HG02642 (cell line): ENCODE data around the gene IFRD2.
A peak's percentile ranks its signal among the peaks of the same experiment; 100 is the strongest.
"Not testable (repeated sequence)": the region's sequence is repeated elsewhere in the genome, so short reads cannot be mapped to it uniquely, and the experiment has no call there.

Experiments
- ATAC-seq: cut with Tn5 transposase; IDR thresholded peaks from one replicate; pipeline ENCODE4 v1.9.1; 2021; ENCODE audit warnings: mild to moderate bottlenecking; ENCODE audit not compliant: unreplicated experiment, poor library complexity

Gene IFRD2

DNA sequence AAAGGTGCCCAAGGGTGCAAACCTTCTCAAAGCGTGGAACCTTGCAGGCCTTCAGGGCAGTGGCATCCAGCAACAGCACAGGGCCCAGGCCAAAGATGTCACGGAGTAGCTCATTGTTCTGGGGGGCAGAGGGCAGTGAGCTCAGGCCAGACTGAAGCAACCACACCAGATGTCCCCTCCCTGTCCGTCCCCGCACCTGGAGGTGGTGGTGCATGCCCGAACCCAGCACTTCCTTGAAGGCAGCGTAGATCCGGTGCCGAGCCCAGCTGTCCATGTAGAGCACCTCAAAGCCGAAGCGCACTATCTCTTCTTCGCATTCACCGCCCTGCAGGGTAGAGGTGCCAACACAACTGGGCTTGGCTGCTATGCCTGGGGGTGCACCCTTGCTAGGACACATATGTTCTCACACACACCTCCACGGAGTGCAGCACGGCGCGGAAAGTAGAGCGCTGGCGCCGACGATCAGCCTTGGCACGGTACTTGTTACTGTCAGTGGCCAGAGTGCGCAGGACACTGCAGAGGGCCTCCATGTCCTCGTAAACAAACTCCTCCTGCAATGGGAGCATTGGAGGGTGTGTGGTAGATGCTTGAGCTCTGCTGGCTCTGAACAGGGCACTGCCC lies 3.7 kb downstream of the IFRD2 start:
- ATAC-seq: no peak

DNA sequence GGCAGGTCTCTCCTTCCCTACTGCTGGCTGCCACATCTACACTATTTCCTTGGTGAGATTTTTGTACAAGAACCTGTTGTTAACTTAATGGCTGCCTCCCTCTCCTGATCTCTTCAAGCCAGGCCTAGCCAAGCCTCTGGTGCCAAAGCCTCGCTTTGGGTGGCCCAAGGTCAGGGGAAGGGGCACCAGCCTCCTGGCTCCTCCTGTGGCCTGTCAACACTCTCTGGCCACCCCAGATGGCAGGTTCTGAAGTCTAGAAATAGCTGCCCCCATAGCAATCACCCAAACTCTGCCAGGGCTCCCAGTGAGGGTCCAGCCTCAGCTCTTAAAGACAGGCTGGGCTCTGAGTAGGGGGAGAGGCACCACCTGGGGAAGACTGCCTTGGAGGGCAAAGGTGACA lies 5.0 kb downstream of the IFRD2 start:
- no peak for ATAC-seq

DNA sequence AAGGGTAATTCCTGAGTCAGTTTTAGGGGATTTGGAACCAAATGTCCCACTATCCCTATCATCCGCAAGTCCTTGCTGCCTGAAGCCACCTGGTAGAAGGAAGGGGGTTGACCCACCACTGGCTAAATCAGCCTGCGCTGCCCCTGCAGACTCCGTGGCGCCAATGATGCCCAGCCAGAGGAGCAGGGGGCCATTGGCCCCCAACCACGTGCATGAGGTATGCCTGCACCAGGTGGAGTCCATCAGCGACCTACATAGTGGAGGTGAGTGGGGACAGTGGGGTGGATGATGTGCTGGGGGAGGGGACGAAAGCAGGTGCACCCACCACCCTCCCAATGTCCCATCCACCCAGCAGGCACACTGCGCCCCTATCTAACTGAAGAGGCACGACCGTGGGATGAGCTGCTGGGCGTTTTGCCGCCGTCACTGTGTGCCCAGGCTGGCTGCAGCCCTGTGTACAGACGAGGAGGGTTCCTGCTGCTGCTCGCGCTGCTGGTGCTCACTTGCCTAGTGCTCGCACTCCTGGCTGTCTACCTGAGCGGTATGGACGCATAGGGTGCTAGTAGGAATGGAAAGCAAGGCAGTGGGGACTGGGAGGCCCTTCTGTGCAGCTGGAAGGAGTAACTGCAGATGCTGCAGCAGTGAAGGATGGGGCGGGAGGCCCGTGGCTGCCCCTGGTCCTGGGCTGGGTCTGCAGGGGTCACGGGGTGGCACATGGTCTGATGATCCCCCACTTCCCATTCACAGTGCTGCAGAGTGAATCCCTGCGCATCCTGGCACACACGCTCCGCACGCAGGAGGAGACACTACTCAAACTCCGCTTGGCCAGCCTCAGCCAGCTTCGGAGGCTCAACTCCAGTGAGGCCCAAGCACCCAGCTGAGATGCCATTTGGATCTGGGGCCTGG lies 5.7 kb downstream of the IFRD2 start:
- ATAC-seq: no peak

DNA sequence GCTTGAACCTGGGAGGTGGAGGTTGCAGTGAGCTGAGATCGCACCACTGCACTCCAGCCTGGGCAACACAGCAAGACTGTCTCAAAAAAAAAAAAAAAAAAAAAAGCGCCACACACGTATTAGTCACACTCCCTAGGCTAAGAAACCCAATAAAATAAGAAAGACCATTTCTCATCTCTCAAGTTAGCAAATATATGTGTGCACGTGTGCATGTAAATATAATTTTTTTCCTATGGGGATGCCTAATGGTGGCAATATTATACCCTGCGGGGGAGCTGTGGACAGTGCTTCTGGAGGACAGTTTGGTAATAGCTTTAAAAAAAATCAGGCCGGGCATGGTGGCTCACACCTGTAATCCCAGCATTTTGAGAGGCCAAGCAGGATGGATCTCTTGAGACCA lies 8.1 kb downstream of the IFRD2 start:
- not testable (repeated sequence) for ATAC-seq

- no peak for ATAC-seq
Observed at GRCh38 chr3:50279255-50280016, 12.8 kb downstream of the IFRD2 start.

- ATAC-seq: no peak
Observed at GRCh38 chr3:50278880-50279224, 13.4 kb downstream of the IFRD2 start, which contains the start of gene LSMEM2. TSS of gene LSMEM2 (plus strand) at chr3:50279087. CDS start at chr3:50279114, 27 bp downstream.

GRCh38 chr3:50278123-50278879 lies 13.9 kb downstream of the IFRD2 start:
- no peak for ATAC-seq

- no peak for ATAC-seq
Observed at GRCh38 chr3:50276762-50277101, 15.5 kb downstream of the IFRD2 start.

GRCh38 chr3:50275996-50276761 lies 16.1 kb downstream of the IFRD2 start:
- ATAC-seq: no peak

GRCh38 chr3:50275141-50275995 lies 16.9 kb downstream of the IFRD2 start:
- no peak for ATAC-seq

- no peak for ATAC-seq
Observed at GRCh38 chr3:50274371-50275104, 17.7 kb downstream of the IFRD2 start.

- no peak for ATAC-seq
Observed at GRCh38 chr3:50273689-50274065, 18.6 kb downstream of the IFRD2 start.

DNA sequence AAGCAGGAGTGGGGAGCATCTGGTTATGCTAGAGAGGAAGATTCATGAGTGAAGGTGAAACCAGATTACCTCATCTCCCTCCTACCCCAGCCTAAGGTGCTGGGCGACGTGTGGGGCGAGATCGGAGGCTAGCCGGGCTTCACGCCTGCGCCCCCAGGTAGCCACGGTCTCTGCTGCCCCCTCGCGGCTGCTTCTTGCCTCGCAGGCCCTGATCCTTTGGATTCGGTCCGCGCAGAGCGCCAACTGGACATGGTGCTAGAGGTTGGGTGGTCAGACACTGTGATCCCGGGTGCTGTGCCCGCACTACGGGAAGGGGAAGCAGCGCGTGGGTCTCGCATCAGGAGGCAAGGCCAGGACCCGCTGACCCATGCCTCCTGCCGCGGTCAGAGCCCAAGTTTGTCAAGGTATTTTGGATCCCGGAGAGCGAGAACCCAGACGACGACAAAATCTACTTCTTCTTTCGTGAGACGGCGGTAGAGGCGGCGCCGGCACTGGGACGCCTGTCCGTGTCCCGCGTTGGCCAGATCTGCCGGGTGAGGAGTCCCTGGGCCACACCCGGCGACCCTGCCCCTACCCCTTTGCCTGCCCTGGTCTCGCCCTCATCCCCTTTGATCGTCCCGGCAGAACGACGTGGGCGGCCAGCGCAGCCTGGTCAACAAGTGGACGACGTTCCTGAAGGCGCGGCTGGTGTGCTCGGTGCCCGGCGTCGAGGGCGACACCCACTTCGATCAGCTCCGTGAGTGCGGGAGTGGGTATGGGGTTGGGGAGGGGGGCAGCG lies 19.1 kb downstream of the IFRD2 start:
- peak; percentile 82 for ATAC-seq

- not testable (repeated sequence) for ATAC-seq
Observed at GRCh38 chr3:50272538-50272910, 19.7 kb downstream of the IFRD2 start.

DNA sequence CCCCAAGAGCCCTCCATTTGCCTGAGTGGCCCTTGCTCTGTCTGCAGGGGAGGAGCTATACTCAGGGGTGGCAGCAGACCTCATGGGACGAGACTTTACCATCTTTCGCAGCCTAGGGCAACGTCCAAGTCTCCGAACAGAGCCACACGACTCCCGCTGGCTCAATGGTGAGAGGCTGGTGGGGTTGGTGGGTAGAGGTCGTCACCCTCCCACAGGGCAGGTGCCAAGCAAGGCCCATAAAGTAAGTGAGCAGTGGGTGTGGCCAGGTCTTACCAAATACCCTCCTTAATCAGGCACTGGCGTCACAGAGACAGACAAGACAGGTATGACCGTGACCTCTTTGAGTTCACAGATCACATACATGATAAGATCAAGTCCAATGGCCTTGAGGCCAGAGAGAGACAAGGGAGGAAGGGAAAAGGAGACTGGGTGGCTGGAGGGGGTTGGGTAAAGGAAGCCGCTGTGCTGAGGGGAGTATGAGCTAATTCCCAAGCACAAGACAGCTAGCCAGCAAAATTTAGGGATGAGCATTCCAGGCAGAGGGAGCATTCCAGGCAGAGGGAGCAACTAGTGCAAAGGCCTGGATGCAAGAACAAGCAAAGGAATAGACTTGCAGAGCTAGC lies 20.8 kb downstream of the IFRD2 start:
- ATAC-seq: no peak

DNA sequence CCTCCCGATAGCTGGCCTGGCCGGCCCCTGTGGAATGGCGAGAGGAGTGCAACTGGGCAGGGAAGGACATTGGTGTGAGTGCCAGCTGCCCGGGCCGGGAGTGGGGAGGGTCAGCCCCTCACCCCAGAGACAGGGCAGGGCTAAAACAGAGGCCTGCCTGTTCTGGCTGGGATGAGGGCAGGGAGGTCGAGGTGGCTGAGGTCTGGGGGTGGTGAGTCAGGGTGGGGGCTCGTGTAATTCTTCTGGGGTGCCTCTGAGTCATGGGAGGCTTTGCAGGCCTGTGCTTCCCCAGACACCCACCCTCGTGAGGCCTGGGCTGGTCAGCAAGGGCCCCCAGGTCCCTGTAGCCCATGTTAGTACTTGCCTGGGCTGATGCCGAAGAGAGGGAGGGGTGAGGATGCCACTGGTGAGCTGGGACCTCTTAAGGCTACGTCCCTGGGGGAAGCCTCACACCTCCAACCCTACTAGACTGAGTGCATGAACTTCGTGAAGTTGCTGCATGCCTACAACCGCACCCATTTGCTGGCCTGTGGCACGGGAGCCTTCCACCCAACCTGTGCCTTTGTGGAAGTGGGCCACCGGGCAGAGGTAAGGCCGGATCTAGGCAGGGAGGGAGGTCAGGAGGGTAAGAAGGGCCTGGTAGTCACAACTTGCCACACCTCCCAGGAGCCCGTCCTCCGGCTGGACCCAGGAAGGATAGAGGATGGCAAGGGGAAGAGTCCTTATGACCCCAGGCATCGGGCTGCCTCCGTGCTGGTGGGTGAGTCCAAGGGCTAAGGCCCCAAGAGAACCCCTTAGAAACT lies 21.6 kb downstream of the IFRD2 start:
- ATAC-seq: no peak
